SU-DHL-6 (cell line): ENCODE data around the gene KRT84.

ENCODE experiments used
- H2AFZ ChIP-seq: fragments of 200-600 bp; sonication (generic); 2 replicates; pipeline ENCODE4 v1.6.1; 2014; ENCODE audit warnings: low read depth, mild to moderate bottlenecking, moderate library complexity, mixed read lengths, antibody characterized with exemption, low read length; ENCODE audit not compliant: severe bottlenecking
- H3F3A ChIP-seq: fragments of 200-600 bp; shearing (Covaris generic); 2 replicates; pipeline ENCODE4 v1.6.0; 2016; ENCODE audit warnings: antibody characterized with exemption, mild to moderate bottlenecking; ENCODE audit not compliant: insufficient read depth
- H3K27ac ChIP-seq: fragments of 200-600 bp; sonication (generic); 2 replicates; pipeline ENCODE4 v1.5.1; 2016; ENCODE audit warnings: low read depth, mild to moderate bottlenecking, low read length, moderate library complexity, mixed read lengths
- H3K27me3 ChIP-seq: fragments of 200-600 bp; sonication (generic), shearing (Covaris generic); 2 replicates; pipeline ENCODE4 v1.6.0; 2014; ENCODE audit warnings: mild to moderate bottlenecking, low read length
- H3K36me3 ChIP-seq: fragments of 200-600 bp; sonication (generic); 2 replicates; pipeline ENCODE4 v1.6.1; 2014; ENCODE audit warnings: mild to moderate bottlenecking, low read length, mixed read lengths
- H3K4me2 ChIP-seq: fragments of 300-600, 200-600 bp; shearing (Covaris generic), sonication (generic); 2 replicates; pipeline ENCODE4 v1.6.0; 2014; ENCODE audit warnings: low read length, low read depth, mild to moderate bottlenecking; ENCODE audit not compliant: poor library complexity, severe bottlenecking
- H3K4me3 ChIP-seq: fragments of 200-600 bp; sonication (generic); 2 replicates; pipeline ENCODE4 v1.5.1; 2014; ENCODE audit warnings: antibody characterized with exemption, low read length, mild to moderate bottlenecking, mixed read lengths; ENCODE audit not compliant: insufficient read depth, poor library complexity, severe bottlenecking
- H3K79me2 ChIP-seq: fragments of 200-600 bp; sonication (generic); 2 replicates; pipeline ENCODE4 v1.6.1; 2014; ENCODE audit warnings: mild to moderate bottlenecking, low read length, moderate library complexity; ENCODE audit not compliant: insufficient read depth
- H3K9ac ChIP-seq: fragments of 200-600 bp; sonication (generic); 2 replicates; pipeline ENCODE4 v1.7.0; 2014; ENCODE audit warnings: mild to moderate bottlenecking, low read length
- H3K9me2 ChIP-seq: fragments of 200-600 bp; sonication (generic); replicated peaks from 2 replicates; pipeline ENCODE4 v1.6.1; 2014; ENCODE audit warnings: low read length; ENCODE audit not compliant: insufficient read depth
- H3K9me3 ChIP-seq: fragments of 200-600 bp; sonication (generic); 2 replicates; pipeline ENCODE4 v1.6.1; 2014; ENCODE audit warnings: low read length, mixed read lengths; ENCODE audit not compliant: insufficient read depth
- H4K20me1 ChIP-seq: fragments of 200-600 bp; sonication (generic); 2 replicates; pipeline ENCODE4 v1.6.1; 2014; ENCODE audit warnings: low read depth, mild to moderate bottlenecking, antibody characterized with exemption, low read length, moderate library complexity, mixed read lengths
- EZH2phosphoT487 ChIP-seq: fragments of 200-600 bp; sonication (generic), shearing (Covaris generic); conservative IDR thresholded peaks from 2 replicates; pipeline ENCODE4 v1.6.1; 2018; ENCODE audit warnings: mild to moderate bottlenecking, antibody characterized with exemption, low read length, moderate library complexity, mixed read lengths
- TF ChIP-seq, protein P1 (sequence below): fragments of 200-600 bp; sonication (generic); IDR thresholded peaks from one replicate; pipeline ENCODE4 v1.5.1; 2017; ENCODE audit warnings: antibody characterized with exemption, mild to moderate bottlenecking, low read length, moderate library complexity; ENCODE audit not compliant: insufficient read depth, poor library complexity, severe bottlenecking

The KRT84 gene

DNA sequence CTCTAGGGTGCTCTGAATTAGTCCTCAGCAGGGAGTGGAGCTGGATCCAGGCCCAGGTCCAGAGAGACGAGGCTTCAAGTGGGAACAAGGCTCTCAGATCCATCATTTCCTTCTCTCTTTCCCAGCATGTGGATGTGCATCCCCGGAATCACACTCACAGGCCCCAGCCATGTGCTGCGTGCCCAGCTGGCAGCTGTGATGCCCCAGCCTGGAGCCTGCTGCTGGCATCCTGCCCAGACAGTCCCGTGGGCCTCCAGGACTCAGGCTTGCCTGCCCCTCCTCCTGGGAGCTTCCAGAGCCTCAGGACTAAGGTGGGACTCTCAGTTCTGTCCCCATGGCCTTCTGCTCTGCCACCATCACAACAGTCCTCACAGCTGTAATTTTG lies 6.2 kb upstream of the KRT84 start:
- TF ChIP-seq, protein P1, sequence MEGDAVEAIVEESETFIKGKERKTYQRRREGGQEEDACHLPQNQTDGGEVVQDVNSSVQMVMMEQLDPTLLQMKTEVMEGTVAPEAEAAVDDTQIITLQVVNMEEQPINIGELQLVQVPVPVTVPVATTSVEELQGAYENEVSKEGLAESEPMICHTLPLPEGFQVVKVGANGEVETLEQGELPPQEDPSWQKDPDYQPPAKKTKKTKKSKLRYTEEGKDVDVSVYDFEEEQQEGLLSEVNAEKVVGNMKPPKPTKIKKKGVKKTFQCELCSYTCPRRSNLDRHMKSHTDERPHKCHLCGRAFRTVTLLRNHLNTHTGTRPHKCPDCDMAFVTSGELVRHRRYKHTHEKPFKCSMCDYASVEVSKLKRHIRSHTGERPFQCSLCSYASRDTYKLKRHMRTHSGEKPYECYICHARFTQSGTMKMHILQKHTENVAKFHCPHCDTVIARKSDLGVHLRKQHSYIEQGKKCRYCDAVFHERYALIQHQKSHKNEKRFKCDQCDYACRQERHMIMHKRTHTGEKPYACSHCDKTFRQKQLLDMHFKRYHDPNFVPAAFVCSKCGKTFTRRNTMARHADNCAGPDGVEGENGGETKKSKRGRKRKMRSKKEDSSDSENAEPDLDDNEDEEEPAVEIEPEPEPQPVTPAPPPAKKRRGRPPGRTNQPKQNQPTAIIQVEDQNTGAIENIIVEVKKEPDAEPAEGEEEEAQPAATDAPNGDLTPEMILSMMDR = no peak
- no peak for TF ChIP-seq EZH2phosphoT487
- Histone ChIP-seq H2AFZ (no peak overlapping the region), H3K4me3 (no peak overlapping the region), H3K4me2 (no peak overlapping the region), H3K9me2 (no peaks in the 10 kb centered on the region), H3K27ac (no peak overlapping the region), H3K79me2 (no peaks in the 10 kb centered on the region), H4K20me1 (no peaks in the 10 kb centered on the region), H3K36me3 (no peaks in the 10 kb centered on the region), H3F3A (no peaks in the 10 kb centered on the region), H3K27me3 (no peaks in the 10 kb centered on the region), H3K9ac (no peak overlapping the region), H3K9me3 (no peaks in the 10 kb centered on the region)

DNA sequence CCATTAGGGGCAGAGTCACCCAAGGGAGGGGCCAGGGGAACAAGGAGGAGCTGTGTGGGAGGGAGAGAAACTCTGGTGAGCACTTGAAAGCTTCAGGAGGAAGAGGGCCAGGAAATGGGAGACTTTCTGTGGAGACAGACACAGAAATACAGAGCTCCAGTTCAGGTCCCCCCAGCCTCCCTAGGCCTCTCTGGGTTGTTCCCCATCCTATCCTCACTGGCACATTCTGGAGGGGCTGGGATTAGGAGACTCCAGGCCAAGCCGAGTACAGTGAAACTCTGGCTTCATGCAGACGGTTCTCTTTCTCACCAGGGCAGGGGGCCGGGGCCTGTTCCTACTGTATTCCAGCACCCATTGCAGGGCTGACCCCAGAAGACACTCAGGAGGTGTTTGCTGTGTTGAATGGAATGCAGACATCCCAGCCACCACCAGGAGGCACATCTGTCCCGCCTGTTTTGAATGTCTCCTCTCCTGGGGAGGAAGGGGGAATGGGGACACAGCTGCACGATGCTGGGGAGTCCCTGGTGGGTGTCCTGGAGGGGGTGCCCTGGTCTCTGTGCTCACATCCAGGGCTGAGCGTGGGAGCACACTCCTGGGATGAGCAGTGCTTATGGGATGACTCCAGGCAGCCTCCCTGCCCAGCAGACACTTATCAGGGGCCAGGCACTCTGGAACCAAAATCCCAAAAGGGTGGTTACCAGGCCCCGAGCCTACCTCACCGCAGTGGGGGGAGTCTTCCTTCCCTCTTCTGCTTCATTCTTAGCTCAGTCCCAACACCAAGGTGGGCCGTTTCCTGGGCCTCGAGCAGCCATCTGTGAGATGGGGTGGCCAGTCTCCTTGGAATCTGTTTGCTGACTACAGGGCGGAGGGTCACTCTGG lies 5.5 kb upstream of the KRT84 start:
- no peaks in the 10 kb centered on the region for H3F3A ChIP-seq
- H3K4me2 ChIP-seq = no peak overlapping the region
- TF ChIP-seq, protein P1 = peak; percentile 32
- TF ChIP-seq EZH2phosphoT487 = no peak
- no peaks in the 10 kb centered on the region for H3K9me2 ChIP-seq
- no peak overlapping the region for H2AFZ ChIP-seq
- H3K36me3 ChIP-seq = no peaks in the 10 kb centered on the region
- no peak overlapping the region for H3K27ac ChIP-seq
- H3K4me3 ChIP-seq = no peak overlapping the region
- no peak overlapping the region for H3K9ac ChIP-seq
- no peaks in the 10 kb centered on the region for H3K27me3 ChIP-seq
- H4K20me1 ChIP-seq = no peaks in the 10 kb centered on the region
- H3K9me3 ChIP-seq = no peaks in the 10 kb centered on the region
- no peaks in the 10 kb centered on the region for H3K79me2 ChIP-seq

DNA sequence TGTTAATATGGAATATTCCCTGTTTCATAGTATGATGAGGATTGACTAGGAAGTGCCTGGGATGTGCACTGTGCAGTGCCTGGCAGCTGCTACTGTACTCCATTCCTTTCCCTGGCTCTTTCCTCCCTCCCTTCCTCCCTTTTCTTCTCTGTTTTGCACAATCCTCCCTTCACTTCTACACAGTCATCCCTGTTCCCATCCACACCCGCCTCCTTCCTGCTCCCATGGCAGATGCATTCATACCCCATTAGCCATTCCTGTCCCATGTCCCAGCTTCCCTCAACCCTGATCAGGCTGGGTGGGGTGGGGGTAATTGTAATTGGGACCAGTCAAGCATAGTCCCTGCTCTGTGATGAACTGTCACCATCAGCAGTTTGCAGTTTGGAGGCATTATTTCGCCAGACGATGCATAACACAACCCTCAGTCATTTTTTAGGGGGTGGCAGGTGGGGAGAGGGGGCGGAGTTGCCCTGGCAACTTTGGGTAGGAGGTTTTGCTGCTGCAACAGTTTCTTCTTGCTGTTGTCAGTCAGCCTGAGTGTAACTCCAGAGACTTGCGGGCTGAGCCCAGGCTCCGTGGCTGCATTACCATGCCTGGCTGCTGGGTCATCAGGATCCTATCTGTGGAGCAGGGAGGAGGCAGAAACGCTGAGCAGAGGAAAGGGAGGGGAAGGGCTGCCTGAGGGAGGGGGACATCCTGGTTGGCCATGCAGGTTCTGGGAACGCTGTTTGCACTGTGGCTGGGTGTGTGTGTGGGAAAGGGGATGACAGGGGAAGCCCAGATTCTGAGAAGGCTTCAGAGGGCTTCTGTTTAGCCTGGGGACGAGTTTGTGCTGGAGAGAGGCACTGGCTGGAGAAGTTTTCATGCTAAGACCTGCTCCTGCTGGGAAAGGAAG lies 4.1 kb upstream of the KRT84 start:
- no peak overlapping the region for H3K27ac ChIP-seq
- TF ChIP-seq, protein P1 = no peak
- H4K20me1 ChIP-seq = no peaks in the 10 kb centered on the region
- no peaks in the 10 kb centered on the region for H3K9me3 ChIP-seq
- no peak overlapping the region for H3K4me3 ChIP-seq
- H3K27me3 ChIP-seq = no peaks in the 10 kb centered on the region
- H3K9ac ChIP-seq = no peak overlapping the region
- no peak overlapping the region for H2AFZ ChIP-seq
- no peaks in the 10 kb centered on the region for H3K9me2 ChIP-seq
- H3K36me3 ChIP-seq = no peaks in the 10 kb centered on the region
- no peaks in the 10 kb centered on the region for H3F3A ChIP-seq
- H3K4me2 ChIP-seq = no peak overlapping the region
- H3K79me2 ChIP-seq = no peaks in the 10 kb centered on the region
